ENCODE data around the gene ALKBH7.
A peak's percentile ranks its signal among the peaks of the same experiment; 100 is the strongest.
"Not testable (repeated sequence)": the region's sequence is repeated elsewhere in the genome, so short reads cannot be mapped to it uniquely, and the experiment has no call there.

The ALKBH7 gene, protein sequence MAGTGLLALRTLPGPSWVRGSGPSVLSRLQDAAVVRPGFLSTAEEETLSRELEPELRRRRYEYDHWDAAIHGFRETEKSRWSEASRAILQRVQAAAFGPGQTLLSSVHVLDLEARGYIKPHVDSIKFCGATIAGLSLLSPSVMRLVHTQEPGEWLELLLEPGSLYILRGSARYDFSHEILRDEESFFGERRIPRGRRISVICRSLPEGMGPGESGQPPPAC

GRCh38 chr19:6372594-6373095 lies at the start of gene ALKBH7:
ALKBH7 (plus strand) TSS chr19:6372794; CDS start chr19:6372821, 27 bp downstream.
- DNase-seq (ENCODE audit: low read depth in 2 of 2) = peak; percentile 82 to 95

DNA sequence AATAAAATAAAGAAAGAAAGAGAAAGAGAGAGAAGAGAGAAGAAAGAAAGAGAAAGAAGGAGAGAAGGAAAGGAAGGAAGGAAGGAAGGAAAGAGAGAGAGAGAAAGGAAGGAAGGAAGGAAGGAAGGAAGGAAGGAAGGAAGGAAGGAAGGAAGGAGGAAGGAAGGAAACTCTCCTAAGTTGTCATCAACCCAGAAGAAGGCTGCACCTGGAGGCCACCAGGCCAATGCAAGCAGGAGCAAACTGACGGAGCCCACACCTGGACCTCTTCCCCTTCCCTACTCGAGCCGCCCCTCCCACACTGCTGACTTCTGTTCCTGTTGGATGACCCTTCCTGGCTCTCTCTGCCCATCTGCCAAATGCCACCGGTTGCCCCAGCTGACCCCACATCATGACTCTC lies 47.8 kb upstream of the ALKBH7 start:
- DNase-seq (ENCODE audit: low read depth in 2 of 2) = no peak

DNA sequence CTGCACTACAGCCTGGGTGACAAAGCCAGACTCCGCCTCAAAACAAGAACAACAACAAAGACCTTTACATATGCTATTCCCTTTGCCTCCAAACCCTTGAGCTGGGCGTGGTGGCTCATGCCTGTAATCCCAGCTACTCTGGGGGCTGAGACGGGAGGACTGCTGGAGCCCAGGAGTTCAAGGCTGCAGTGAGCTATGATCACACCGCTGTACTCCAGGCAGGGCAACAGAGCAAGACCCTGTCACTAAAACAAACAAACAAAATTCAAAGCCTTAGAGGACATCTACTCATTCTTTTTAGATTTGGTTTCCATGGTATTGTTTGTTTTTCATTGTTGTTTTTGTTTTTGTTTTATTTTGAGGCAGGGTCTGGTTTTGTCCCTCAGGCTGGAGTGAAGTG lies 47.0 kb upstream of the ALKBH7 start:
- no peak for DNase-seq (ENCODE audit: low read depth in 2 of 2)

GRCh38 chr19:6326815-6327214 lies 45.8 kb upstream of the ALKBH7 start:
- no peak for DNase-seq (ENCODE audit: low read depth in 2 of 2)

DNA sequence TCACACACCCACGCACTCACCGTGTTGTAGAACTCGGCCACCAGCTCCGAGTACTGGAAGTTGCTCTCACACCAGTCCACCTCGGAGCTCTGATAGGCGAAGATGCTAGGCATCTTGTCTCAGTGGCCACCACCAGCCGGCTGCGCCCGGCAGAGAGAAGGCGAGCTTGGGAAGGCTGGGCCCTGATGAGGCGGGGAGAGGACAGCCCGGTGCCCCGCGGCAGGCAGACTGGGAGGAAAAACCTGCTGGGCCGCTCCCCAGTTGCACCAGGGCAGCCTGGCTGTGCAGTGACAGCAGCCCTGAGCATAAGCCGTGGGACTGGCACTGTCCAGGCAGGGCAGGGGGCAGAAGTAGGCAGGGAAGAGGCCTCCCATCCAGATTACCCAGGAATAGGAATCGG lies 39.2 kb upstream of the ALKBH7 start, which contains the start of gene ACER1:
TSS of gene ACER1 (minus strand) at position 174 of the 400 bp plus-strand sequence. CDS start at position 113, 61 bp downstream.
- DNase-seq (ENCODE audit: low read depth in 2 of 2) = no peak

DNA sequence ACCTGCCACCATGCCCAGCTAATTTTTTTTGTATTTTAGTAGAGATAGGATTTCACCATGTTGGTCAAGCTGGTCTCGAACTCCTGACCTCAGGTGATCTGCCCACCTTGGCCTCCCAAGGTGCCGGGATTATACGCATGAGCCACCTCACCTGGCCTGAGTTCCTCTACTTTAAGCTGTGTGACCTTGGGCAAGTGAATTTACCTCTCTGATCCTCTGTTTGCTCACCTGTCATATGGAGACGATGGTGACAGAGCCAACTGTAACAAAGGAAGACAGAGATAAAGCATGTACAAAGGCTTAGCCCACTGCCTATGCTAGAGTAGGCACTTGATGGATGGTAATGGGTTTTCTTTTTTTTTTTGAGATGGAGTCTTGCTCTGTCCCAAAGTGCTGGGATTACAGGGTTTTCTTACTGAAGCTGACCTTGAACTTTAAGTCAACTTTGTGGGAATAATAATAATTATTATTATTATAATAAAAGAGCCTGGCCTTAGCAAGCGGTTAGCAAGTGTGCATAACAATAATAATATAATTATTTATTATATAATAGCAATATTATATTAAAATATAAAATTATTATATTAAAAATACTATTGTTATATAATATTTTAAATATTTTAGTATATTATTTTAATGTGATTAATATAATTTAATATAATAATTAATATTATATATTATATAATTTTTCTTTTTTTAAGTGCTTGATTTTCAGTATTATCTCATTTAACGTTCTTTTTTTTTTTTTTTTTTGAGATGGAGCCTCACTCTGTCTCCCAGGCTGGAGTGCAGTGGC lies 37.9 kb upstream of the ALKBH7 start:
- DNase-seq (ENCODE audit: low read depth in 2 of 2) = no peak

DNA sequence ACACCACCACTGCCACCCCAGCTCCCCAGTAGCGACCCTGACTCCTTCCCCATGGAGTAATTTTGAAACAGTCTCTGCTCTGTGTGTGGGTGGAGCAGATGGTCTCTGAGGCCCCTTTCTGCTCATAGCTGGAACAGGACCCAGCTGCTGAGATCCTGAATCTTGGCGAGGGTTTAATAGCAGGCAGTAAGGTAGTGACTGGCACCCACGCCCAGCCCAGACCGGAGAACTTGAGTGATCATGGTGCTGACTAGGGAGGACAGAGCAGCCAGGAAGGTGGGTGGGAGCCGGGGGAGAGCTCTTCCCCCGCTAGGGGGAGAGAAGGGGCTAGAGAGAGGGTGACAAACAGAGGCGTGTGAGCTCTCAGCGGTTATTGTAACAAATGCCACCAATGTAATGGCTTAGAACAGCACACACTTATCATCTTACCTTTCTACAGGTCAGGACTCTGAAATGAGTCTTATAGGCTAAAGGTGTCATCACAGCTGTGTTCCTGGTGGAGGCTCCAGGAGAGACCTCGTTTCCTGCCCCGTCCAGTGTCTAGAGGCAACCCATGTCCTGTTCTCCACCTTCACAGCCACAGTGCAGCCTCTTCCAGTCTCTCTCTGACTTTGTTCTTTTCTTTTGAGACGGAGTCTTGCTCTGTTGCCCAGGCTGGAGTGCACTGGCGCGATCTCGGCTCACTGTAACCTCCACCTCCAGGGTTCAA lies 31.9 kb upstream of the ALKBH7 start:
- no peak for DNase-seq (ENCODE audit: low read depth in 2 of 2)

GRCh38 chr19:6343462-6343861 lies 29.1 kb upstream of the ALKBH7 start:
- no peak for DNase-seq (ENCODE audit: low read depth in 2 of 2)

GRCh38 chr19:6349271-6349670 lies 23.3 kb upstream of the ALKBH7 start:
- not testable (repeated sequence) for DNase-seq (ENCODE audit: low read depth in 2 of 2)

- DNase-seq (ENCODE audit: low read depth in 2 of 2) = no peak
Observed at GRCh38 chr19:6350688-6351087, 21.9 kb upstream of the ALKBH7 start.

GRCh38 chr19:6352381-6353165 lies 20.0 kb upstream of the ALKBH7 start:
- no peak for DNase-seq (ENCODE audit: low read depth in 2 of 2)

DNA sequence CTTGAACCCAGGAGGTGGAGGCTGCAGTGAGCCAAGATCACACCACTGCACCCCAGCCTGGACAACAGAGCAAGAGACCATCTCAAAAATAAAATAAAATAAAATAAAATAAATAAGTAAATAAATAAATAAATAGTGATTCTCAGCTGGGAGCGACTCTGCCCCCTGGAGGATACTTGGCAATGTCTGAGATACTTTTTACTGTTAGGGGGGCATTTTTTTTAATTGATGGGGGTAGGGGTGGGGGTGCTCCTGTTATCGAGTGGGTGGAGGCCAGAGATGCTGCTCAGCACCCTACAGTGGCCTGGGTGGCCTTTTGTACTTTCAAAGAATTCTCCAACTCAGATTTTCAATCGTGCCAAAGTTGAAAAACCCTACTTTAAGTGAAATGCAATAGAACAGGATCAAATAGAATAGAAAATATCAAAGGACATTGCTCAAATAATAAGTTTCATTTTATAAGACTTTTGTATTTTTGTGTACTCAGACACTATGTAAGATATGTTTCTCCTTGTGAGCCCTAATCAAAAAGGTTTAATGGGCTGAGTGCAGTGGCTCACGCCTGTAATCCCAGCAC lies 18.4 kb upstream of the ALKBH7 start:
- DNase-seq (ENCODE audit: low read depth in 2 of 2) = no peak

DNA sequence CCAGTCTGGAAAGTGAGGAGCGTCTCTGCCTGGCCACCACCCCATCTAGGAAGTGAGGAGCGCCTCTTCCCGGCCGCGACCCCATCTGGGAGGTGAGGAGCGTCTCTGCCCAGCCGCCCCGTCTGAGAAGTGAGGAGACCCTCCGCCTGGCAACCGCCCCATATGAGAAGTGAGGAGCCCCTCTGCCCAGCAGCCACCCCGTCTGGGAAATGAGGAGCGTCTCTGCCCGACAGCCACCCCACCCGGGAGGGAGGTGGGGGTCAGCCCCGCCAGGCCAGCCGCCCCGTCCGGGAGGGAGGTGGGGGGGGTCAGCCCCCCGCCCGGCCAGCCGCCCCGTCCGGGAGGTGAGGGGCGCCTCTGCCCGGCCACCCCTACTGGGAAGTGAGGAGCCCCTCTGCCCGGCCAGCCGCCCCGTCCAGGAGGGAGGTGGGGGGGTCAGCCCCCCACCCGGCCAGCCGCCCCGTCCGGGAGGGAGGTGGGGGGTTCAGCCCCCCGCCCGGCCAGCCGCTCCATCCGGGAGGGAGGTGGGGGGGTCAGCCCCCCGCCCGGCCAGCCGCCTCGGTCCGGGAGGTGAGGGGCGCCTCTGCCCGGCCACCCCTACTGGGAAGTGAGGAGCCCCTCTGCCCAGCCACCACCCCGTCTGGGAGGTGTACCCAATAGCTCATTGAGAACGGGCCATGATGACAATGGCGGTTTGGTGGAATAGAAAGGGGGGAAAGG lies 17.1 kb upstream of the ALKBH7 start:
- not testable (repeated sequence) for DNase-seq (ENCODE audit: low read depth in 2 of 2)

GRCh38 chr19:6357174-6357573 lies 15.4 kb upstream of the ALKBH7 start:
- DNase-seq (ENCODE audit: low read depth in 2 of 2) = no peak

GRCh38 chr19:6358003-6358402 lies 14.6 kb upstream of the ALKBH7 start:
- no peak for DNase-seq (ENCODE audit: low read depth in 2 of 2)

DNA sequence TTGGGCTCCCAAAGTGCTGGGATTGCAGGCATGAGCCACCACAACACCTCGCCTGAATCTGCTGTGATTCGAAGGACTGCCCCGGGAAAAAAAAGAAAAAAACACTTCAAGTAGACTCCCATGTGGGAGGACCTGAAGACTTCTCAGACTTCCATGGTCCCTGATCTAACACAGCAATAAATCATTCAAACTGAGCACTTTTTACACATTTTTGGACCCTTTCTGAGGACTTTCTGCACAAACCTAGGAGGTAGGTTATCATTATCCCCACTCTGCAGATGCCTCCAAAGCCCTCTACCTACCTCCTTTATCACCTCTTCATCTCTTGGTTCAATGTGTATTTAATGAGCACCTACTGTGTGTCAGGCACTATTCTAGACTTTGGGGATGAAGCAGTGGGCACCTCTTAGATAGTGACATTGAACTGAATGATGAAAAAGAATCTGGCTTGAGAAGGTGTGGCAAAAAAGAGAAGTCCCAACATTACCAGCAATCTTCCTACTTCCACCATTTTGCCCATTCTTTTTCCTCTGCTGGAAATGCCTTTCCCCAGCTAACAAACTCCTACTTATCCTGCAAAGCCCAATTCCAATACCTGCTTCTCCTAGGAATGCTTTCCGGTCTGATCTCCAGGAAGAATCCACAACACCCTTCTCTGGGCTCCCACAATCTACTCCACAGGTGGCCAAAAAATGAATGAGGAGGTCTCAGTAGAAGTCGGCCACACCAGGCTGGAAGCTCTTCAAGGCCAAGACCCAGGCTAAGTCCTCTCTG lies 12.8 kb upstream of the ALKBH7 start:
- no peak for DNase-seq (ENCODE audit: low read depth in 2 of 2)

- not testable (repeated sequence) for DNase-seq (ENCODE audit: low read depth in 2 of 2)
Observed at GRCh38 chr19:6360445-6360844, 12.1 kb upstream of the ALKBH7 start.

GRCh38 chr19:6360857-6361216 lies 11.8 kb upstream of the ALKBH7 start:
- DNase-seq (ENCODE audit: low read depth in 2 of 2) = not testable (repeated sequence)

GRCh38 chr19:6362027-6362350 lies 10.6 kb upstream of the ALKBH7 start:
- DNase-seq (ENCODE audit: low read depth in 2 of 2) = no peak

DNA sequence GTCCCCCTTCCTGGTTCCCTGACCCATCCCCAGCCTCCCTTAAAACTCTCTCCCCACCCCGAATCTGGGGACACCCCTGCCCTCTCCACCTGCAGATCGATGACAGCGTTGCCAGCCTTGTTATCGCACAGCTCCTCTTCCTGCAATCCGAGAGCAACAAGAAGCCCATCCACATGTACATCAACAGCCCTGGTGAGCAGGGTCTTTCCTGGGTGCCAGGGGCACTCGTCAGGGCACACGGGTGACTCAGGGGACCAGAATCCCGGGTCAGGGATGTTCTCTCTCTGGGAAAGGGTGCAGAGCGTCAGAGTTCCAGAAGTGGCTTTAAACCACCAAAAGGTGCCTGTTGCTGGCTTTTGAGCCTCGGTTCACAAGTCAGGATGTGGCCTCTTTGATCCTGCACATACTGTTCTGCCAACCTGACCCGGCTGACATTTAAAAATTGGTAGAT lies 10.2 kb upstream of the ALKBH7 start:
- DNase-seq (ENCODE audit: low read depth in 2 of 2) = no peak
